LNCaP clone FGC (cell line): ENCODE measurements around the gene SAA1.
"Not testable (repeated sequence)": the region's sequence is repeated elsewhere in the genome, so short reads cannot be mapped to it uniquely, and the experiment has no call there.

Experiments
- DNase-seq: peaks from one replicate; pipeline ENCODE4 v3.0.0-alpha.2; 2011; ENCODE audit warnings: low read depth
- H3K4me3 ChIP-seq: 2 replicates; pipeline ENCODE4 v1.5.1; 2011; ENCODE audit warnings: mild to moderate bottlenecking, low read depth, low read length, control low read depth
- TF ChIP-seq, protein P1 (sequence below): IDR thresholded peaks from 2 replicates; pipeline ENCODE4 v1.5.1; 2012; ENCODE audit warnings: mild to moderate bottlenecking; ENCODE audit not compliant: control insufficient read depth, insufficient read depth; ENCODE audit errors: extremely low read depth

Gene SAA1

DNA sequence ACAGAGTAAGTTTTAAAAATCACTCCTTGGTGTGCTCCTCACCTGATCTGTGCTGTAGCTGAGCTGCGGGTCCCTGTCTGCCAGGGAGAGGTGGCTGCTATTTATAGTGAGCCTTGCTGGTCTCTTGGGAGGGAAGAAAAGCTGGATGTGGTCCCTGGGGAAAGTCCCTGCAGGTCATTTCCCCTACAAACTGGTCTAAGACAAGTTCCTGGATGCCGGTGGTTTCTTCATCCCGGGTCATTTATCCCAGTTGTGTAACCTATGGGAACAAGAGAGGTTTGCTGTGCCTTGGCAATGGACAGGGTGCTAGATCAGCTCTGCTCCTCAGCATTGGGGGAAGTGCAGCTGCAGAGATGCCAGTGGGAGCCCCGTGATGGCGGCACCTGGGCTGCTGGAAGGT, 17.5 kb upstream of the SAA1 start, which contains the start of gene SAA2:
TSS of gene SAA2 (minus strand) at position 108 of the 400 bp plus-strand sequence. CDS start 657 bp downstream, outside the sequence.
- no peak within 1 kb of the TSS for H3K4me3 ChIP-seq
- DNase-seq, result no peak
- TF ChIP-seq, protein P1, sequence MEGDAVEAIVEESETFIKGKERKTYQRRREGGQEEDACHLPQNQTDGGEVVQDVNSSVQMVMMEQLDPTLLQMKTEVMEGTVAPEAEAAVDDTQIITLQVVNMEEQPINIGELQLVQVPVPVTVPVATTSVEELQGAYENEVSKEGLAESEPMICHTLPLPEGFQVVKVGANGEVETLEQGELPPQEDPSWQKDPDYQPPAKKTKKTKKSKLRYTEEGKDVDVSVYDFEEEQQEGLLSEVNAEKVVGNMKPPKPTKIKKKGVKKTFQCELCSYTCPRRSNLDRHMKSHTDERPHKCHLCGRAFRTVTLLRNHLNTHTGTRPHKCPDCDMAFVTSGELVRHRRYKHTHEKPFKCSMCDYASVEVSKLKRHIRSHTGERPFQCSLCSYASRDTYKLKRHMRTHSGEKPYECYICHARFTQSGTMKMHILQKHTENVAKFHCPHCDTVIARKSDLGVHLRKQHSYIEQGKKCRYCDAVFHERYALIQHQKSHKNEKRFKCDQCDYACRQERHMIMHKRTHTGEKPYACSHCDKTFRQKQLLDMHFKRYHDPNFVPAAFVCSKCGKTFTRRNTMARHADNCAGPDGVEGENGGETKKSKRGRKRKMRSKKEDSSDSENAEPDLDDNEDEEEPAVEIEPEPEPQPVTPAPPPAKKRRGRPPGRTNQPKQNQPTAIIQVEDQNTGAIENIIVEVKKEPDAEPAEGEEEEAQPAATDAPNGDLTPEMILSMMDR, result no peak

DNA sequence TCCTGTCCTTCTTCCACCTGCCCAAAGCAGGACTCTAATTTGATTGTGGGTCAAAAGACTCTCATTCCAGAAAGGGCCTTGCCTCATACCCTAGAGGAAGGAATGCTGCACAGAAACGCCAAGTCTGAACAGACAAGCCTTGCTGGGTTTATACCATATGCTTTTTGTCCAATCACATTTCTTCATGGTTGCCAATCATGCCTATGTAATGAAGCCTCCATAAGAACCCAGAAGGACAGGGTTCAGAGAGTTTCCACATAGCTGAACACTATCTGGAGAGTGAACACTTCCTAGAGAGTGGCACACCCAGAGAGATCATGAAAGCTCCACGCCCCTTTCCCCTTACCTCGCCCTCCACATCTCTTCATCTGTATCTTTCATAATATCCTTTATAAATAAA, 12.8 kb upstream of the SAA1 start:
- TF ChIP-seq, protein P1, result no peak

DNA sequence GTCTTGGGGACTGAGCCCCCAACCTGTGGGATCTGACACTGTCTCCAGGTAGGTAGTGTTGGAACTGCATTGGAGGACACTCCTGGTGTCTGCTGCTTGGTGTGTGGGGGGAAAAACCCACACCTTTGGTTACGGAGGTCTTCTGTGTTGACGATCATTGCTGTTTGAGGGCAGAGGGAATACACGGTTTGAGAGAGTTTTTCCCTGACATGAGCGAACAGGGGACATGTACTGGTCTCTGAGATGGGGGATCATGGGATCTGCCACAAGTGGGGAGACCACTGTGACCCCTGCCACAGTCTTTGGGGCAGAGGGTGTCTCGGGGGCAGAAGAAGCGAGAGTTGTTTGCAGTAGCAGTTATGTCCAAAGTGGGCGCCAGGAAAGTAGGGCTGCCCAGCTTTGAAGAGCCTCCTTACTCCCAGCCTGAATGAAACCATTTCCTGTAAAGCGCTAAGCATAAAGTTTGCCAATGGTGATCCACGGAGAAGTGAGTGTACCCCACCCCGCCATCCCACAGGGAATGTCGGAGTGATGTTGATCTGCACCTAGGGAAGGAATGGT, 12.2 kb upstream of the SAA1 start:
- no peak for DNase-seq
- H3K4me3 ChIP-seq, result no peak overlapping the region
- TF ChIP-seq, protein P1, result no peak

More for the DNA sequence above, 12.8 kb upstream of the SAA1 start:
- DNase-seq, result no peak
- H3K4me3 ChIP-seq, result no peak overlapping the region

DNA sequence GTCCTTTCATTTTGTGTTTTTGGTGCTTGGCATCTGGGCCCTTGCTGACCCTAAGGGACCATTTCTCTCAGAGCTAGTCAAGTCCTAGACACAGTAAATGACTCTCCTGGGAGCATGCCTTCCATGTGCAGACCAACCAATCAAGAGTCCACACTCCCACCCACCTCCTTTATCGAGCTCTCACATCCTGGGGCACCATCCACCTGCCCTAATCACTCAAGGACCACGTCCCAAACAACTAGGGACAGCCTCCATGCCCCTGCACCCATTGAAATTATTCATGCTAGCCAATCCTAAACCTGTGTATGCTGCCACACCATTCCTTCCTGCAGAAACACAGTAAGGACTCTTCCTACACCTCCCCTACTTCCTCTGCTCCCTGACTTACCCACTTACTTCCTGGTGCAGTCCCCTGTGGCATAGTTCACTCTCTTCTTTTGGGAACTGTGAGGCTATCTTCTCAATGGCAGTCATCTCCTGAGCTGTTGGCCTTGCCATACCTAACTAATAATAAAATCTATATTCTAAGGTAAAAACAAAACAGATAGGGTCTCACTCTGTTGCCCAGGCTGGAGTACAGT, 11.2 kb upstream of the SAA1 start:
- DNase-seq, result no peak
- H3K4me3 ChIP-seq, result no peak overlapping the region
- TF ChIP-seq, protein P1, result no peak

DNA sequence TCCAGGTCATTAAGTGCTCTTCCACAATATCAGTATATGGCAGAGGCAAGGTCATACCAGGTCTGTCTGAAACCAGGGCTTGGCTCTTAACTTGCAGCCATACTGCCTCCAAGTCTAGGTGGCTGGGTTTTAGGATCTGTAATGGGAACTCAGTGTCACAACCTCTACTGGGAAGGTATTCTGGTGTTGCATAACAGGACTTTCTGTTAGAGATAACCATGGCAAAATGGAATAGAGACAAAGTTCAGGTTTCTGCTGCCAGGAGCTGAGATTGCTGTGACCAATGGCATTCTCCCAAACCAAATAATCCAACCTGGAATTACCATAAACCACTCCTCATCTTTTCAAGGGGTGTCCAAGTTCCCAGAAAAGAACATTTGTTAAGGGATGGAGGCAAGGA, 6.8 kb upstream of the SAA1 start:
- H3K4me3 ChIP-seq, result no peak overlapping the region
- DNase-seq, result no peak
- TF ChIP-seq, protein P1, result no peak

- no peak overlapping the region for H3K4me3 ChIP-seq
- TF ChIP-seq, protein P1, result no peak
- DNase-seq, result no peak
These were observed 4.3 kb upstream of the SAA1 start for GRCh38 chr11:18261721-18262120.

DNA sequence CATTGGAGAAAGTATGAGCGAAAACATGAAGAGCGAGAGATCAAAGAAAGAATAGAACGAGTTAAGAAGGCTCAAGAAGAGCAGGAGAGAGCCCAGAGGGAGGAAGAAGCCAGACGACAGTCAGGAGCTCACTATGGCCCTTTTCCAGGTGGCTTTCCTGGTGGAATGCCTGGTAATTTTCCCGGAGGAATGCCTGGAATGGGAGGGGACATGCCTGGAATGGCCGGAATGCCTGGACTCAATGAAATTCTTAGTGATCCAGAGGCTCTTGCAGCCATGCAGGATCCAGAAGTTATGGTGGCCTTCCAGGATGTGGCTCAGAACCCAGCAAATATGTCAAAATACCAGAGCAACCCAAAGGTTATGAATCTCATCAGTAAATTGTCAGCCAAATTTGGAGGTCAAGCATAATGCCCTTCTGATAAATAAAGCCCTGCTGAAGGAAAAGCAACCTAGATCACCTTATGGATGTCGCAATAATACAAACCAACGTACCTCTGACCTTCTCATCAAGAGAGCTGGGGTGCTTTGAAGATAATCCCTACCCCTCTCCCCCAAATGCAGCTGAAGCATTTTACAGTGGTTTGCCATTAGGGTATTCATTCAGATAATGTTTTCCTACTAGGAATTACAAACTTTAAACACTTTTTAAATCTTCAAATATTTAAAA, 3.2 kb upstream of the SAA1 start:
- not testable (repeated sequence) for DNase-seq, H3K4me3 ChIP-seq
